ENCODE results near the gene METTL1.

Gene METTL1

DNA sequence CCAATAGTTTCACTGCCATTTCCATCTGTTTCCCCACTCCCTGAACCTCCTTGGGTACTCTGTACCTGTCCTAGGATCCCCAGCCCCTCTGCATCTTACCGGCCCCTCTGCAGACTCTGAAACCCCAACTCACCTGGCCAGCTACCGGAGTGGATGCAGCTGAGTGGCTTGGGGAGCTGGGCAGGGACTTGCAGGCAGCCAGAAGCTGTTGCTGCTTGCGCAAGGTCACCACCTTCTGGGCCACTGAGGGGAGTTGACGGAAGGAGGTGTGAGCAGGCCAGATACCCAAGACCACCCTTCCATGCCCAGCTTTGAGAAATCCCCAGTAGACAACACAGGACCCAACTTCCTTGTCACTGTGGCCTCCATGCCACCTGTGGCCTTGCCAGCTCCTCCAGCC, 39.6 kb downstream of the METTL1 start:
- H3K27ac ChIP-seq (ENCODE audit: low read depth, low read length): no peak overlapping the region
- H3K27me3 ChIP-seq (ENCODE audit: low read length): no peaks in the 10 kb centered on the region
- no peaks in the 10 kb centered on the region for H3K79me2 ChIP-seq (ENCODE audit: insufficient read depth, low read length)
- TF ChIP-seq, protein P1, sequence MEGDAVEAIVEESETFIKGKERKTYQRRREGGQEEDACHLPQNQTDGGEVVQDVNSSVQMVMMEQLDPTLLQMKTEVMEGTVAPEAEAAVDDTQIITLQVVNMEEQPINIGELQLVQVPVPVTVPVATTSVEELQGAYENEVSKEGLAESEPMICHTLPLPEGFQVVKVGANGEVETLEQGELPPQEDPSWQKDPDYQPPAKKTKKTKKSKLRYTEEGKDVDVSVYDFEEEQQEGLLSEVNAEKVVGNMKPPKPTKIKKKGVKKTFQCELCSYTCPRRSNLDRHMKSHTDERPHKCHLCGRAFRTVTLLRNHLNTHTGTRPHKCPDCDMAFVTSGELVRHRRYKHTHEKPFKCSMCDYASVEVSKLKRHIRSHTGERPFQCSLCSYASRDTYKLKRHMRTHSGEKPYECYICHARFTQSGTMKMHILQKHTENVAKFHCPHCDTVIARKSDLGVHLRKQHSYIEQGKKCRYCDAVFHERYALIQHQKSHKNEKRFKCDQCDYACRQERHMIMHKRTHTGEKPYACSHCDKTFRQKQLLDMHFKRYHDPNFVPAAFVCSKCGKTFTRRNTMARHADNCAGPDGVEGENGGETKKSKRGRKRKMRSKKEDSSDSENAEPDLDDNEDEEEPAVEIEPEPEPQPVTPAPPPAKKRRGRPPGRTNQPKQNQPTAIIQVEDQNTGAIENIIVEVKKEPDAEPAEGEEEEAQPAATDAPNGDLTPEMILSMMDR (IDR thresholded peaks at IDR 0.05; ENCODE audit: insufficient read depth, low read length, poor library complexity, severe bottlenecking): no peak
- TF ChIP-seq EZH2phosphoT487 (conservative IDR thresholded peaks at IDR 0.05; ENCODE audit: low read length): no peak
- H4K20me1 ChIP-seq (ENCODE audit: low read depth, low read length): no peaks in the 10 kb centered on the region
- no peak overlapping the region for H3K4me3 ChIP-seq (ENCODE audit: insufficient read depth, low read length, poor library complexity, severe bottlenecking)
- no peak overlapping the region for H2AFZ ChIP-seq (ENCODE audit: low read depth, low read length, severe bottlenecking)
- no peaks in the 10 kb centered on the region for H3K9me2 ChIP-seq (replicated peaks; ENCODE audit: insufficient read depth, low read length)
- H3K4me2 ChIP-seq (ENCODE audit: low read depth, low read length, poor library complexity, severe bottlenecking): no peak overlapping the region
- H3K36me3 ChIP-seq (ENCODE audit: low read length): peaks cover 3% of the 10 kb centered on the region; the same call in 1 of the 2 replicates
- no peak overlapping the region for H3K9ac ChIP-seq (ENCODE audit: low read length)
- no peaks in the 10 kb centered on the region for H3F3A ChIP-seq (ENCODE audit: insufficient read depth)
- H3K9me3 ChIP-seq (ENCODE audit: insufficient read depth, low read length): no peaks in the 10 kb centered on the region

DNA sequence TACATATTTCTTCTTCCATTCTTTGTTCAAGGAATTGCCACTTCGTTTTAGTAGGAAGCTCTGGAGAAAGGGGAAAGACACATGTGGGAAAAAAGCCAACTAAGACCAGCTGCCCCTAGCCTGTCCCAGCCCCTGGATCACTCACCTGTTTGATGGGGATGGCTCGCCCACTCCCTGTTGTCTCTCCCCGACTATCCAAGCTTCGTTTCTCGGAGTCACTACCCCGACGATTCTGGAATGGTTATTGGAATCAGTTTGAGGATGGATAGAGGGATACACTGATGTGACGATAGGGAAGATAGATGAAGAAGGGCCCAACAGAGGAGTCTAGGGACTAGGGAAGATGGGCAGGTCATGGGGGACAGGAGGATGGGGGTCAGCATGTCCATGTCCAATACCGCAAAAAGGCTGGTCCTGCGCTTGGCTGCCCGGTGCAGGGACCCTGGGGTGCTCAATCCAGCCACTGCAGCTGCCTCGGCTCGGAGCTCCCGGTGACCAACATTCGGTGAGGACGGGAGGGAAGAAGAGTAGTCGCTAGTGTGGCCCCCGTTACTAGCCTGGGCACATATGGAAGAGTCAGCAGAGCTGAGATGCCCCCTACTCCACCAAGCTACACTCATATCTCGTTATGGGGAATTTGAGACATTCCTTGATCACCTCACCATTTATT, 40.4 kb downstream of the METTL1 start:
- H3K9ac ChIP-seq (ENCODE audit: low read length): no peak overlapping the region
- no peaks in the 10 kb centered on the region for H3K9me2 ChIP-seq (replicated peaks; ENCODE audit: insufficient read depth, low read length)
- no peak overlapping the region for H3K4me2 ChIP-seq (ENCODE audit: low read depth, low read length, poor library complexity, severe bottlenecking)
- peaks cover 3% of the 10 kb centered on the region; the same call in 1 of the 2 replicates for H3K36me3 ChIP-seq (ENCODE audit: low read length)
- no peaks in the 10 kb centered on the region for H3F3A ChIP-seq (ENCODE audit: insufficient read depth)
- H3K9me3 ChIP-seq (ENCODE audit: insufficient read depth, low read length): no peaks in the 10 kb centered on the region
- H2AFZ ChIP-seq (ENCODE audit: low read depth, low read length, severe bottlenecking): no peak overlapping the region
- H3K4me3 ChIP-seq (ENCODE audit: insufficient read depth, low read length, poor library complexity, severe bottlenecking): no peak overlapping the region
- no peak overlapping the region for H3K27ac ChIP-seq (ENCODE audit: low read depth, low read length)
- no peaks in the 10 kb centered on the region for H3K27me3 ChIP-seq (ENCODE audit: low read length)
- H4K20me1 ChIP-seq (ENCODE audit: low read depth, low read length): no peaks in the 10 kb centered on the region
- TF ChIP-seq EZH2phosphoT487 (conservative IDR thresholded peaks at IDR 0.05; ENCODE audit: low read length): no peak
- TF ChIP-seq, protein P1 (IDR thresholded peaks at IDR 0.05; ENCODE audit: insufficient read depth, low read length, poor library complexity, severe bottlenecking): no peak
- no peaks in the 10 kb centered on the region for H3K79me2 ChIP-seq (ENCODE audit: insufficient read depth, low read length)

DNA sequence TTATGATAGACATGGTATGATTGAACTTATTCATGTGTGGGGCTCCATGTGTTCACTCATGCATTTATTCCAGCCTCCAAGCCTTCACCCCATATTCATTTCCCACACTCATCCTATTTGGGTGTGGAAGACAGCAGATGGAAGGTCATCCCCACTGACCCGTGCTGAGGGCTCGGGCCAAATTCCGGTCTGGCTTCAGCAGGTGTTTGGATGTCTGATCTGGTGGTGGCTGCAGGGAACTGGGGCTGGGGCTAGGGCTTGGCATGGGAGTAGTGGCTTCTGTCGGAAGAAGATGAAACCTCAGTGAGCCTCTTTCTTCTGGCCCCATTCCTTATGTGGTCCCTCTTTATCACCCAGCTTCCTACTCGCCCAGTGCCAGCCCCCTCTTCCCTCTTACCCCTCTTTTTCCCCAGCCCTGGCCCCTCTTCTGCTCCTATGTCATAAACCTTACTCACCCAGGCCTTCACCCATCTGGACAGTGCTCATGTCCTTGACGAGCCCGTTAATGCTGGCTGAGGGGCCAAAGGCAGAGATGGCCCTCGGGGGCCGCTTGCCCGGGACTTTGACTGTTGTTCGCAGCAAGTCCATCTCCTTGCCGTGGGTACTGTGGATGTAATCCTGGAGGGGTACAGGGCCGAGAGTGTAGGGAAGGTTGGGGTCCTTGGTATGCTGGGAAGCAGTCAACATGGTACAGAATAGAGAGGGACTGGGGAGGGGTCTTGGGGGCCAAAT, 41.4 kb downstream of the METTL1 start:
- Histone ChIP-seq H3K27me3 (ENCODE audit: low read length) (no peaks in the 10 kb centered on the region), H3K79me2 (ENCODE audit: insufficient read depth, low read length) (no peaks in the 10 kb centered on the region), H3K9me2 (replicated peaks; ENCODE audit: insufficient read depth, low read length) (no peaks in the 10 kb centered on the region), H3K4me2 (ENCODE audit: low read depth, low read length, poor library complexity, severe bottlenecking) (no peak overlapping the region), H3K36me3 (ENCODE audit: low read length) (peaks cover 3% of the 10 kb centered on the region; the same call in 1 of the 2 replicates), H3K9me3 (ENCODE audit: insufficient read depth, low read length) (no peaks in the 10 kb centered on the region), H3K27ac (ENCODE audit: low read depth, low read length) (no peak overlapping the region), H3F3A (ENCODE audit: insufficient read depth) (no peaks in the 10 kb centered on the region), H3K9ac (ENCODE audit: low read length) (no peak overlapping the region), H2AFZ (ENCODE audit: low read depth, low read length, severe bottlenecking) (no peak overlapping the region), H4K20me1 (ENCODE audit: low read depth, low read length) (no peaks in the 10 kb centered on the region), H3K4me3 (ENCODE audit: insufficient read depth, low read length, poor library complexity, severe bottlenecking) (no peak overlapping the region)
- TF ChIP-seq, protein P1 (IDR thresholded peaks at IDR 0.05; ENCODE audit: insufficient read depth, low read length, poor library complexity, severe bottlenecking): no peak
- TF ChIP-seq EZH2phosphoT487 (conservative IDR thresholded peaks at IDR 0.05; ENCODE audit: low read length): no peak

Measured in SU-DHL-6 (cell line).